ENCODE measurements around the gene LRRC8A.
A peak's percentile ranks its signal among the peaks of the same experiment; 100 is the strongest.

- peak; percentile 97 for TF ChIP-seq CTCF (conservative IDR thresholded peaks at IDR 0.05)
- no peak for TF ChIP-seq ZFX (IDR thresholded peaks at IDR 0.05)
Observed at GRCh38 chr9:128863647-128864046, 18.3 kb upstream of the LRRC8A start.

Measured in C4-2B (cell line).